HG02642 (cell line): ENCODE measurements around the gene PEA15.

Source experiments
- ATAC-seq: cut with Tn5 transposase; IDR thresholded peaks from one replicate; pipeline ENCODE4 v1.9.1; 2021; ENCODE audit warnings: mild to moderate bottlenecking; ENCODE audit not compliant: unreplicated experiment, poor library complexity

The PEA15 gene

DNA sequence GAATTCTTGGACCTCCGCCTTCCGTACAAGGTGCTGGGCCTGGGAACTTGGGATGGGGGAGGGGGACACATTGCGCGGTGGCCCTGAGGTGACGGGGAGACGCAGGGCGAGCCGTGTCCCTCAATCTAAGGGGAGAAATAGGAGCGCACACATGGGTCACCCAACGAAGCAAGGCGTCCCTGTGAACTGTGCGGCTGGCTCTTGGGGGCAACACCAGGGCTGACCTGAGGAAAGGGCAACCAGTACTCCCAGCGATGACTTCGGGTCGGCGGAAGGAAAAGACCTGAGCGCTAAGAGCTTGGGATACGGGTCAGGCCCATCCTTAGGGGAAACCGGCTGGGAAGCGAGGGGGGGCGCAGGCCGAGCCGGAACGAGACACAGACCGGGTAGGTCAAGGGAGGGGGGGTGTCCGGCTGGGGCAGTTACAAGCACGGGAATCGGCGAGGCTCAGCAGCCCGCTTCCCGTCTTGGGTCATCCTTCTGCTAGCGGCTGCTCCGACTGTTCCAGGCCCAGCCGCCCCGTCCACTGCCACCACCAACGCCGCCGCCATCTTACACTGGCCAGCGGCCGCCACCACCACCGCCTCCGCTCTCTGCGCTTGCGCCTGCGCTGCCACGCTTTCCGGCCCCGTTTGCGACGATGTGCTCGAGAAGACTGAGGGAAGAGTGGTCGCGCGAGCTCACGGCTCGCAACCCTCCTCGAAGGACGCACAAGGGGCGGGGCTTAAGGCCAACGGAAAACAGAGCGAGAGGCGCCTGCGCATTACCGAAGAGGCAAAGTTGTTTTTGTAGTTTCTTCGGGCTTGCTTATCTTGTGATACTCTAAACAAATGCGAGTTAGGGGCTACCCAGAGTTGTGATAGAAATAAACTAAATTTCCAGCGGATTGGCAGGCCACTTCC, 57.0 kb downstream of the PEA15 start, which contains the start of gene DCAF8:
TSS of gene DCAF8 (minus strand) at position 657 of the 902 bp plus-strand sequence. CDS start 18,541 bp downstream, outside the sequence.
- ATAC-seq, result peak; percentile 88

DNA sequence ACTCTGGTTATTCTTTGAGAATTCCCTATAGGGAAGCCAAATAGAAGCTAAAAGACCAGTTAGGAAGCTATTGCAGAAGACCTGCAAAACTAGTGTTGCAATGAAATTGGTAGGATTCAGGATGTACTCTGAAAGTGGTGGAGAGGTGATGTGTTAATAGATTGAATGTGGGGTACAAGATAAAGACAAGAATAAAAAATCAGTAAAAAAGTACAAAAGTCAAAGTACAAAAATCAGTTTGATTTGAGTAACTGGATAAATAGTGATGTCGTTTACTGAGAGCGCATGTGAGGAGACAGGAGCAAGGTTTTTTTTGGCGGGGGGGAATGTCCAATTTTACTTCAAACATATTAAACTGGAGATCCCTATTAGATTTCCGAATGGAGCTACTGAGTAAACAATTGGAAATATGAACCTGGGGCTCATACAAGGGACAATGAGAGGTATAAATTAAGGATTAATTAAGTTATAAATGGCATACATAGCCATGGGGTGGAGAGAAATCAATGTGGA, 59.7 kb downstream of the PEA15 start:
- no peak for ATAC-seq
